ENCODE measurements around the gene ATXN7L1.

DNA sequence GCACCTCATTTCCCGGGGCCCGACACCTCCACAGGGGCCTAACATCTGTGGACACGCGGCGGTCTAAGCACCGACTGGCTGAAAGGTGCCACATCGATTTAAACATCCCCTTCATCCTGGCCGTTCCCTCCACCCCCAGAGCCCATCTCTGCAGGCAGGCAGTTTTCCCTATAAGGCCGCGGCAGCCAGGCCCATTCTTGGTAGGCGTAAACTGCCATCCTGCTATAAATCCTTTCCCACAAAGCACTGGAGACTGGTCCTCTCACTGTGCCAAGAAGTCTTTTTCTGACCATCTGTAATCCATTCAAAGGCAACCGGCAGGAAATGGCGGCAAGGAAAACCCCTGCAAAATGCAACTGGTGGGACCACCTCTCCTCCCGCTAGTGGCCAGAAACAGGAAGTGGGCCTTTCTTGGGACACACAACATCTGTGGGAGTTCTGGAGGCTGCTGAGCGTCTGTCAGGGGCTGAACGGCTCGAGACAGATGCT lies 22.4 kb downstream of the ATXN7L1 start:
- TF ChIP-seq FOXP4 (CRISPR knock-in tag; IDR thresholded peaks at IDR 0.05), result no peak
- TF ChIP-seq CTCF (IDR thresholded peaks at IDR 0.05), result no peak
- TF ChIP-seq ETV6 (CRISPR knock-in tag; IDR thresholded peaks at IDR 0.05), result no peak
- TF ChIP-seq NR3C1 (CRISPR knock-in tag; conservative IDR thresholded peaks at IDR 0.05; ENCODE audit: low read depth), result no peak
- no peak for TF ChIP-seq IRF2 (CRISPR knock-in tag; IDR thresholded peaks at IDR 0.05; ENCODE audit: borderline replicate concordance, low read depth)
- TF ChIP-seq, protein P1, sequence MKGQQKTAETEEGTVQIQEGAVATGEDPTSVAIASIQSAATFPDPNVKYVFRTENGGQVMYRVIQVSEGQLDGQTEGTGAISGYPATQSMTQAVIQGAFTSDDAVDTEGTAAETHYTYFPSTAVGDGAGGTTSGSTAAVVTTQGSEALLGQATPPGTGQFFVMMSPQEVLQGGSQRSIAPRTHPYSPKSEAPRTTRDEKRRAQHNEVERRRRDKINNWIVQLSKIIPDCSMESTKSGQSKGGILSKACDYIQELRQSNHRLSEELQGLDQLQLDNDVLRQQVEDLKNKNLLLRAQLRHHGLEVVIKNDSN (CRISPR knock-in tag; IDR thresholded peaks at IDR 0.05), result no peak
